Measurements from ENCODE around the gene GBA3.

DNA sequence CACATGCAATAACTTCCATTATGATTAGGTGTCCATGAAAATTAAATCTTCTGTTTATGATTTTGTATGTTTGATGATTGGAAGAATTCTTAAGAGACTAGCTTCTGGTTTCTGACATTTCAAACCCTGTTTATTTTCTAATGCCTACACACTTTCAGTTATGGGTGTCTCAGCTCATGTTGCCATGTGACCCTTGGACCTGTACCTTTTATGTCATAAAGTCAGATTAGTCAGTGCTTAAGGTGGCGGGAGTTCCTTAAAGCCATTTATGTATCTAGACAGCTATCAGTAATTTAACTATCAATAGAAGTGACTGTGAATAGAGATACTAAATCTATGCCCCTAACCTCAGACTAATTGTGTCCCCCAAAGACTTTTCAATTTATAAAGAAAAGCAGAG, 155.6 kb downstream of the GBA3 start:
- TF ChIP-seq, protein P1, sequence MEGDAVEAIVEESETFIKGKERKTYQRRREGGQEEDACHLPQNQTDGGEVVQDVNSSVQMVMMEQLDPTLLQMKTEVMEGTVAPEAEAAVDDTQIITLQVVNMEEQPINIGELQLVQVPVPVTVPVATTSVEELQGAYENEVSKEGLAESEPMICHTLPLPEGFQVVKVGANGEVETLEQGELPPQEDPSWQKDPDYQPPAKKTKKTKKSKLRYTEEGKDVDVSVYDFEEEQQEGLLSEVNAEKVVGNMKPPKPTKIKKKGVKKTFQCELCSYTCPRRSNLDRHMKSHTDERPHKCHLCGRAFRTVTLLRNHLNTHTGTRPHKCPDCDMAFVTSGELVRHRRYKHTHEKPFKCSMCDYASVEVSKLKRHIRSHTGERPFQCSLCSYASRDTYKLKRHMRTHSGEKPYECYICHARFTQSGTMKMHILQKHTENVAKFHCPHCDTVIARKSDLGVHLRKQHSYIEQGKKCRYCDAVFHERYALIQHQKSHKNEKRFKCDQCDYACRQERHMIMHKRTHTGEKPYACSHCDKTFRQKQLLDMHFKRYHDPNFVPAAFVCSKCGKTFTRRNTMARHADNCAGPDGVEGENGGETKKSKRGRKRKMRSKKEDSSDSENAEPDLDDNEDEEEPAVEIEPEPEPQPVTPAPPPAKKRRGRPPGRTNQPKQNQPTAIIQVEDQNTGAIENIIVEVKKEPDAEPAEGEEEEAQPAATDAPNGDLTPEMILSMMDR (conservative IDR thresholded peaks at IDR 0.05), result no peak
- no peak for TF ChIP-seq ZFX (IDR thresholded peaks at IDR 0.05)

Measured in C4-2B (cell line).